ENCODE data around the gene DNAJB8.

The DNAJB8 gene

GRCh38 chr3:128471110-128471509 is 4.4 kb upstream of the DNAJB8 start:
- H3K4me1 ChIP-seq (ENCODE audit: control insufficient read depth, low read length) = no peaks in the 10 kb centered on the region
- H3K36me3 ChIP-seq (ENCODE audit: control insufficient read depth, low read length) = no peaks in the 10 kb centered on the region
- no peaks in the 10 kb centered on the region for H3K9me2 ChIP-seq (replicated peaks; ENCODE audit: control insufficient read depth, low read length)
- H3K9me3 ChIP-seq (ENCODE audit: control insufficient read depth, insufficient read depth, low read length) = no peaks in the 10 kb centered on the region
- H3K79me2 ChIP-seq (ENCODE audit: control insufficient read depth, low read length) = no peaks in the 10 kb centered on the region
- H4K20me1 ChIP-seq (ENCODE audit: control insufficient read depth, insufficient read depth, low read depth, low read length) = no peaks in the 10 kb centered on the region
- H3K27me3 ChIP-seq (ENCODE audit: control insufficient read depth, low read length) = no peaks in the 10 kb centered on the region
- no peak overlapping the region for H3K4me3 ChIP-seq (ENCODE audit: low read length)
- H3K4me2 ChIP-seq (ENCODE audit: low read length) = no peak overlapping the region
- TF ChIP-seq EZH2phosphoT487 (IDR thresholded peaks at IDR 0.05; ENCODE audit: borderline replicate concordance, low read length) (no peak), CTCF (IDR thresholded peaks at IDR 0.05; ENCODE audit: low read depth, low read length, poor library complexity, severe bottlenecking) (no peak)
- no peak overlapping the region for H3K27ac ChIP-seq (ENCODE audit: low read depth, low read length)
- H3F3A ChIP-seq (ENCODE audit: control insufficient read depth, insufficient read depth) = no peaks in the 10 kb centered on the region

DNA sequence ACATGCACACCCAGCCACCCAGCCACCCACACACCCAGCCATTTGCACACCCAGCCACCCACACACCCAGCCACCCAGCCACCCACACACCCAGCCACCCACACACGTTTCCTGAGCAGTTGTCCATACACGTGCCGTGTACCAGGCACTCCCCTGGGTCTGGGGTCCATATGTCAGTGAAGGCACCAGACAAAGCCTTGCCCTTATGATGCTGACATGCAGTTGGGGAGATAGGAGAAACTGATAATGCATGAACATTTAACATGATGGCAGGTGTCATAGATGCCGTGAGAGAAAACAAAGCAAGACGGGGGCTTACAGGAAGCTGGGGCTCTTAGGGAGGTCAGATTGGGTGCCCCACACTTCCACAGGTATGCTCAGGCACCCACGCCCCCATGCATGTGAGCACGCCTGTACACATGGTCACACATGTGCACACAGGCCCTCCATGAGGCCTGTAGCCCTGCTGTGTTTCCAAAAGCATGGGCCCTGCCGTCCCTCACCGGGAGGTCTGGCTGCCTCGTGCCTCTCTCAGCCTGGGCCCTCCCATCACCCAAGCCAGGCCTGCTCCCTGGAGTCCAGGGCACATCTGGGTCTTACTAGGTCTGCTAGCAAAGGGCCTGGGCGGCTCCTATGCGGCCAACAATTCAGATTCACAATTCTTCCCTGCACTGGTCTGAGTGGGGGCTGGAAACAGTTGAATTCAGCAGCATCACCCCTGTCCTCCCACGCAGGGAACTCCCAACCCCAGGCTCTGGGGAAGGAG is 3.6 kb upstream of the DNAJB8 start:
- Histone ChIP-seq H3K36me3 (ENCODE audit: control insufficient read depth, low read length) (no peaks in the 10 kb centered on the region), H3K9me3 (ENCODE audit: control insufficient read depth, insufficient read depth, low read length) (no peaks in the 10 kb centered on the region), H3F3A (ENCODE audit: control insufficient read depth, insufficient read depth) (no peaks in the 10 kb centered on the region), H3K9me2 (replicated peaks; ENCODE audit: control insufficient read depth, low read length) (no peaks in the 10 kb centered on the region), H3K27ac (ENCODE audit: low read depth, low read length) (no peak overlapping the region), H3K27me3 (ENCODE audit: control insufficient read depth, low read length) (0 out of 2 replicates have a peak, but pooled peaks cover 3% of the 10 kb centered on the region), H3K4me3 (ENCODE audit: low read length) (no peak overlapping the region), H3K79me2 (ENCODE audit: control insufficient read depth, low read length) (no peaks in the 10 kb centered on the region), H4K20me1 (ENCODE audit: control insufficient read depth, insufficient read depth, low read depth, low read length) (no peaks in the 10 kb centered on the region), H3K4me2 (ENCODE audit: low read length) (no peak overlapping the region), H3K4me1 (ENCODE audit: control insufficient read depth, low read length) (no peaks in the 10 kb centered on the region)
- no peak for TF ChIP-seq EZH2phosphoT487 (IDR thresholded peaks at IDR 0.05; ENCODE audit: borderline replicate concordance, low read length)
- no peak for TF ChIP-seq CTCF (IDR thresholded peaks at IDR 0.05; ENCODE audit: low read depth, low read length, poor library complexity, severe bottlenecking)

DNA sequence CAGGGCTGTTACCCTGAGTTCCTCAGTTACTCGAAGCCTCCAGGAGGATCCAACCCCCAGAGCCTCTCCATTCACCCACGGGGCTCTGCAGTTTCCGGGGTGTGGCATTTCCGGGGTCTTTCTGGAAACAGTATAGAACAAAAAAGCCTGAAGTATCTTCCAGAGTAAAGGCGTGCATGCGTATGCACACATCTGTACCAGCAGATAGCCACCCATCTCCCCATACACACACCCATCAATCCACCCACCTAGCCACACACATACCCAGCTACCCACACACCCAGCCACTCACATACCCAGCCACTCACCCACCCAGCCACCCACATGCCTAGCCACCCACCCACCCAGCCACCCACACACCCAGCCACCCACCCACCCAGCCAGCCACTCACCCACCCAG is 2.9 kb upstream of the DNAJB8 start:
- H3K4me3 ChIP-seq (ENCODE audit: low read length) = no peak overlapping the region
- H4K20me1 ChIP-seq (ENCODE audit: control insufficient read depth, insufficient read depth, low read depth, low read length) = no peaks in the 10 kb centered on the region
- no peaks in the 10 kb centered on the region for H3K36me3 ChIP-seq (ENCODE audit: control insufficient read depth, low read length)
- H3F3A ChIP-seq (ENCODE audit: control insufficient read depth, insufficient read depth) = no peaks in the 10 kb centered on the region
- no peak for TF ChIP-seq CTCF (IDR thresholded peaks at IDR 0.05; ENCODE audit: low read depth, low read length, poor library complexity, severe bottlenecking)
- TF ChIP-seq EZH2phosphoT487 (IDR thresholded peaks at IDR 0.05; ENCODE audit: borderline replicate concordance, low read length) = no peak
- H3K9me2 ChIP-seq (replicated peaks; ENCODE audit: control insufficient read depth, low read length) = no peaks in the 10 kb centered on the region
- H3K79me2 ChIP-seq (ENCODE audit: control insufficient read depth, low read length) = no peaks in the 10 kb centered on the region
- no peaks in the 10 kb centered on the region for H3K4me1 ChIP-seq (ENCODE audit: control insufficient read depth, low read length)
- no peaks in the 10 kb centered on the region for H3K9me3 ChIP-seq (ENCODE audit: control insufficient read depth, insufficient read depth, low read length)
- H3K27ac ChIP-seq (ENCODE audit: low read depth, low read length) = no peak overlapping the region
- no peak overlapping the region for H3K4me2 ChIP-seq (ENCODE audit: low read length)
- 0 out of 2 replicates have a peak, but pooled peaks cover 3% of the 10 kb centered on the region for H3K27me3 ChIP-seq (ENCODE audit: control insufficient read depth, low read length)
